ENCODE data around the gene PTPRU.

PTPRU gene

GRCh38 chr1:29235955-29236711, at the start of gene PTPRU:
PTPRU (plus strand) TSS chr1:29236522; CDS start chr1:29236645, 123 bp downstream.
- DNase-seq (ENCODE audit: low spot score) = peak; percentile 60

GRCh38 chr1:29186707-29187106, 49.6 kb upstream of the PTPRU start:
- DNase-seq (ENCODE audit: low spot score) = no peak

- no peak for DNase-seq (ENCODE audit: low spot score)
Measured at GRCh38 chr1:29190718-29191117, 45.6 kb upstream of the PTPRU start.

- no peak for DNase-seq (ENCODE audit: low spot score)
Measured at GRCh38 chr1:29193879-29194455, 42.4 kb upstream of the PTPRU start.

- no peak for DNase-seq (ENCODE audit: low spot score)
Measured at GRCh38 chr1:29195881-29196291, 40.4 kb upstream of the PTPRU start.

GRCh38 chr1:29196863-29197589, 39.3 kb upstream of the PTPRU start:
- DNase-seq (ENCODE audit: low spot score) = no peak

- peak; percentile 36 for DNase-seq (ENCODE audit: low spot score)
Measured at GRCh38 chr1:29197590-29197924, 38.8 kb upstream of the PTPRU start.

- DNase-seq (ENCODE audit: low spot score) = no peak
Measured at GRCh38 chr1:29197993-29198392, 38.3 kb upstream of the PTPRU start.

- no peak for DNase-seq (ENCODE audit: low spot score)
Measured at GRCh38 chr1:29200906-29201594, 35.3 kb upstream of the PTPRU start.

GRCh38 chr1:29201595-29202051, 34.7 kb upstream of the PTPRU start:
- DNase-seq (ENCODE audit: low spot score) = no peak

- DNase-seq (ENCODE audit: low spot score) = no peak
Measured at GRCh38 chr1:29202053-29202452, 34.3 kb upstream of the PTPRU start.

GRCh38 chr1:29202584-29203340, 33.6 kb upstream of the PTPRU start:
- peak; percentile 96 for DNase-seq (ENCODE audit: low spot score)

- DNase-seq (ENCODE audit: low spot score) = no peak
Measured at GRCh38 chr1:29208442-29208841, 27.9 kb upstream of the PTPRU start.

GRCh38 chr1:29209173-29209572, 27.1 kb upstream of the PTPRU start:
- no peak for DNase-seq (ENCODE audit: low spot score)

GRCh38 chr1:29210278-29211085, 25.8 kb upstream of the PTPRU start:
- no peak for DNase-seq (ENCODE audit: low spot score)

- DNase-seq (ENCODE audit: low spot score) = peak; percentile 82
Measured at GRCh38 chr1:29211086-29212030, 25.0 kb upstream of the PTPRU start.

- peak; percentile 36 for DNase-seq (ENCODE audit: low spot score)
Measured at GRCh38 chr1:29213055-29213454, 23.3 kb upstream of the PTPRU start.

- DNase-seq (ENCODE audit: low spot score) = no peak
Measured at GRCh38 chr1:29217633-29218032, 18.7 kb upstream of the PTPRU start.

- no peak for DNase-seq (ENCODE audit: low spot score)
Measured at GRCh38 chr1:29218223-29218622, 18.1 kb upstream of the PTPRU start.

GRCh38 chr1:29221296-29221695, 15.0 kb upstream of the PTPRU start:
- DNase-seq (ENCODE audit: low spot score) = no peak

All from cerebellar cortex (tissue), 1 donor.